Duodenal mucosa (tissue), 2 donors: ENCODE results near the gene ITK.
A peak's percentile ranks its signal among the peaks of the same experiment; 100 is the strongest.

Experiments used
- H3K27ac ChIP-seq: one replicate; pipeline ENCODE4 v1.7.0; 2013; ENCODE audit warnings: low read depth, low read length
- H3K27me3 ChIP-seq, 2 donors: one replicate each; pipeline ENCODE4 v1.7.0; 2013; ENCODE audit warnings: low read length in 2 of 2, control low read depth in 1 of 2; ENCODE audit not compliant: insufficient read depth in 2 of 2, control insufficient read depth in 1 of 2
- H3K36me3 ChIP-seq, 2 donors: one replicate each; pipeline ENCODE4 v1.7.0; 2013; ENCODE audit warnings: low read length in 2 of 2, control low read depth in 1 of 2; ENCODE audit not compliant: insufficient read depth in 2 of 2, control insufficient read depth in 1 of 2
- H3K4me1 ChIP-seq, 2 donors: one replicate each; pipeline ENCODE4 v1.7.0; 2013; ENCODE audit warnings: low read length in 2 of 2, control low read depth in 1 of 2; ENCODE audit not compliant: insufficient read depth in 2 of 2, control insufficient read depth in 1 of 2
- H3K4me3 ChIP-seq, 2 donors: one replicate each; pipeline ENCODE4 v1.7.0; 2013; ENCODE audit warnings: low read length in 2 of 2, low read depth in 1 of 2
- H3K9ac ChIP-seq, 2 donors: one replicate each; pipeline ENCODE4 v1.7.0; 2013; ENCODE audit warnings: low read length in 2 of 2, low read depth in 1 of 2
- H3K9me3 ChIP-seq, 2 donors: one replicate each; pipeline ENCODE4 v1.7.0; 2013; ENCODE audit warnings: low read length in 2 of 2, control low read depth in 1 of 2; ENCODE audit not compliant: control insufficient read depth in 1 of 2

Gene ITK

GRCh38 chr5:157180374-157181264 is at the start of gene ITK:
Gene ITK (plus strand): TSS chr5:157180840. CDS start chr5:157180978, 138 bp downstream.
- Histone ChIP-seq H3K27me3 (peaks cover 0 to 3% of the 10 kb centered on the region in 2 donors), H3K9ac (peak within 1 kb of the TSS in 1 of 2 donors; percentile 21), H3K4me3 (peak within 1 kb of the TSS in 1 of 2 donors; percentile 13), H3K36me3 (no peaks in the 10 kb centered on the region), H3K4me1 (no peaks in the 10 kb centered on the region), H3K27ac (no peak within 1 kb of the TSS), H3K9me3 (no peaks in the 10 kb centered on the region)

- H3K9ac ChIP-seq: no peak overlapping the region
- H3K27ac ChIP-seq: no peak overlapping the region
- H3K9me3 ChIP-seq: no peaks in the 10 kb centered on the region
- no peak overlapping the region for H3K4me3 ChIP-seq
- no peaks in the 10 kb centered on the region for H3K27me3 ChIP-seq
- H3K4me1 ChIP-seq: no peaks in the 10 kb centered on the region
- no peaks in the 10 kb centered on the region for H3K36me3 ChIP-seq
These were observed 49.7 kb upstream of the ITK start for GRCh38 chr5:157130925-157131324.

- Histone ChIP-seq H3K4me1 (no peaks in the 10 kb centered on the region), H3K36me3 (peaks cover 0 to 6% of the 10 kb centered on the region in 2 donors), H3K9me3 (no peaks in the 10 kb centered on the region), H3K4me3 (no peak overlapping the region), H3K9ac (no peak overlapping the region), H3K27me3 (no peaks in the 10 kb centered on the region), H3K27ac (no peak overlapping the region)
These were observed 48.4 kb upstream of the ITK start for GRCh38 chr5:157132281-157132612.

GRCh38 chr5:157137691-157138090 is 42.9 kb upstream of the ITK start:
- Histone ChIP-seq H3K4me3 (no peak overlapping the region), H3K9ac (no peak overlapping the region), H3K4me1 (peaks cover 0 to 13% of the 10 kb centered on the region in 2 donors), H3K27me3 (no peaks in the 10 kb centered on the region), H3K36me3 (peaks cover 4 to 22% of the 10 kb centered on the region in 2 donors), H3K9me3 (no peaks in the 10 kb centered on the region), H3K27ac (no peak overlapping the region)

GRCh38 chr5:157142317-157143126 is 38.1 kb upstream of the ITK start, which contains the start of gene MED7:
Gene MED7 (minus strand): TSS chr5:157142865. CDS start chr5:157139431, 3,434 bp downstream.
- Histone ChIP-seq H3K4me3 (peak within 1 kb of the TSS; percentile 84 to 99), H3K27me3 (no peaks in the 10 kb centered on the region), H3K4me1 (peaks cover 5 to 17% of the 10 kb centered on the region in 2 donors), H3K9ac (peak within 1 kb of the TSS; percentile 79 to 98), H3K9me3 (no peaks in the 10 kb centered on the region), H3K27ac (peak within 1 kb of the TSS; percentile 90), H3K36me3 (peaks cover 4 to 14% of the 10 kb centered on the region in 2 donors)

- Histone ChIP-seq H3K9me3 (no peaks in the 10 kb centered on the region), H3K27ac (peak overlapping the region; percentile 79), H3K4me3 (peak overlapping the region; percentile 84 to 99), H3K4me1 (peaks cover 5 to 17% of the 10 kb centered on the region in 2 donors), H3K36me3 (peaks cover 4 to 5% of the 10 kb centered on the region in 2 donors), H3K9ac (peak overlapping the region; percentile 76 to 98), H3K27me3 (no peaks in the 10 kb centered on the region)
These were observed 37.3 kb upstream of the ITK start for GRCh38 chr5:157143127-157143971.

- H3K36me3 ChIP-seq: no peaks in the 10 kb centered on the region
- no peaks in the 10 kb centered on the region for H3K9me3 ChIP-seq
- no peaks in the 10 kb centered on the region for H3K27me3 ChIP-seq
- H3K9ac ChIP-seq: no peak overlapping the region
- peaks cover 0 to 1% of the 10 kb centered on the region in 2 donors for H3K4me1 ChIP-seq
- H3K27ac ChIP-seq: no peak overlapping the region
- no peak overlapping the region for H3K4me3 ChIP-seq
These were observed 31.7 kb upstream of the ITK start for GRCh38 chr5:157148734-157149615.

- Histone ChIP-seq H3K4me1 (no peaks in the 10 kb centered on the region), H3K9ac (no peak overlapping the region), H3K36me3 (no peaks in the 10 kb centered on the region), H3K9me3 (no peaks in the 10 kb centered on the region), H3K27ac (no peak overlapping the region), H3K27me3 (no peaks in the 10 kb centered on the region), H3K4me3 (no peak overlapping the region)
These were observed 29.6 kb upstream of the ITK start for GRCh38 chr5:157150995-157151394.

- H3K9me3 ChIP-seq: no peaks in the 10 kb centered on the region
- no peaks in the 10 kb centered on the region for H3K36me3 ChIP-seq
- H3K27me3 ChIP-seq: no peaks in the 10 kb centered on the region
- H3K27ac ChIP-seq: no peak overlapping the region
- no peak overlapping the region for H3K4me3 ChIP-seq
- no peak overlapping the region for H3K9ac ChIP-seq
- peaks cover 0 to 3% of the 10 kb centered on the region in 2 donors for H3K4me1 ChIP-seq
These were observed 25.3 kb upstream of the ITK start for GRCh38 chr5:157155297-157155696.
